Measurements from ENCODE around the gene WNT9A.
"Not testable (repeated sequence)": the region's sequence is repeated elsewhere in the genome, so short reads cannot be mapped to it uniquely, and the experiment has no call there.

The WNT9A gene

DNA sequence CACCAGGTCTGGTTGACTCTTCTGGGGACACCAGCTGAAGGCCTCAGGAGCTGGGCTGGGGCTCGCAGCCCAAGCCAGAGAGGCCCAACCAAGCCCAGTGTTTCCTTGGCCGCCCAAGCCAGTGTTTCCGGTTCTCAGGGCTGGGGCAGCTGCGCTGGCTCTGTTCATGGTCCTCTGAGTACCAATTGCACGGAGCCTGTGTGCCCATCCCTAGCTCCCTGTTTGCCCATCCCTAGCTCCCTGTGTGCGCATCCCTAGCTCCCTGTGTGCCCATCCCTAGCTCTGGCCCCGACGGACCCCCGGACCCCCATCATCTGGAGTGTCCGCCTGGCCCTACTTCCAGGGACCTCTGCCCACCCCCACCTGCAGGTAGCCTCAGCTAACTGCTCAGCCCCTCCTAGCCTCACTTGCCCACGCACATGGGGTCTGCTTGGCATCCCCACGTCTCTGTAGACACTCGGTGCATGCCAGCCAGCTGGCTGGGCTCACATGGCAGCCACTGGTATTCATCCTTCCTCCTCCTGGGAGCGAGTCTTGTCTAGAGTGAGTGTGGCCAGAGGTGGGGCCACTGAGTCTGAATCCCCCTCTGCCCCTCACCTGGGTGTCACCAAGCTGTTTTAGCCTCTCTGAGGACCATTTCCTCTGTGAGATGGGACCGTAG is 64.0 kb downstream of the WNT9A start:
- no peak for FAIRE-seq

DNA sequence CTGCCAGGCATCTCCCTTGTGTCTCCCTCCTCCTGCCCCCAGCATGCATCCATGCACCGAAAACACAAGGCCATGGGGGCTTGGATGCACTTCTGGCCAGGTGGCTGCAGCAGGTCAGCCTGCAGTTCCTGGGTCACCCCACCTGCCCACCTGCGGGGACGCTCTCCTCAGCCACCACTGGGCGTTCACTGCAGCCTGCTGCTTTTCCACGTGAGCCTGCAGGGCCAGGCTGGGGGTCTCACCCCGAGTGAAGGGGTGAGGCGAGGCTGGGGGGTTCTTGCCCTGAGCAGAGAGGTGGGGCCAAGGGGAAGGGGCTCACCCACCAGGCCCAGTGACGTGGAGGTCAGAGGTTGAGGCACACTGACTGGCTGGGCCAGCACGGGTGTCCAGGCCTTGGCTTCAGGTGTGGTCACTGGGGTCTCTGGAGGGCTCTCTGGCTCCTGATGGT is 64.6 kb downstream of the WNT9A start:
- FAIRE-seq, result no peak

DNA sequence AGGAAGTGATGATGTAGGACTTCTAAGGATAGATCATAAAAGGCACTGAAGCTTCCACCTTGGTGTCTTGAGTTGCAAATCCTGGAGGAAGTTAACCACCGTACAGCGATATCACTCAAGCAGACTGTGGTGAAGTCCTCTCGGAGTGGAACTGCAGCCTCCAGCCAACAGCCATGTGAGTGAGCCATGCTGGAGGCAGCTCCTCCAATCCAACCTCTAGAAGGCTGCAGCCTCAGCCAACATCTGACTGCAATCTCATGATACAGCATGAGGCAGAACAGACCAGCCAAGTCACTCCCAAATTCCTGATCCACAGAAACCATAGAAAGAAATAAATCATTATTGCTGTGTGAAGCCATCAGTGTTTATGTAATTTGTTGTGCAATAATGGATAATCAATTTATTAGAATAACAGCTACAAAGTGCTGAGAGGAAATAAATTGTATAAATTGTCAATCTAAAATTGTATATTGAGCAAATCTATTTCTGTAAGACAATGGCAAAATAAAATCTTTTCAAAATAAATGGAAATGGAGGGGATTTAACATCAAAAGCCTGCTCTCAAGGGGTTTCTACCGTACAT is 67.3 kb downstream of the WNT9A start:
- no peak for FAIRE-seq

DNA sequence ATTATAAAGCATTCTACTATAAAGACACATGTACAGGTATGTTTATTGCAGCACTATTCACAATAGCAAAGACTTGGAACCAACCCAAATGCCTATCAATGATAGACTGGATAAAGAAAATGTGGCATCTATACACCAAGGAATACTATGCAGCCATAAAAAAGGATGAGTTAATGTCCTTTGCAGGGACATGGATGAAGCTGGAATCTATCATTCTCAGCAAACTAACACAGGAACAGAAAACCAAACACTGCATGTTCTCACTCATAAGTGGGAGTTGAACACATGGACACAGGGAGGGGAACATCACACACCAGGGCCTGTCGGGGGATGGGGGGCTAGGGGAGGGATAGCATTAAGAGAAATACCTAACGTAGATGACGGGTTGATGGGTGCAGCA is 69.9 kb downstream of the WNT9A start:
- not testable (repeated sequence) for FAIRE-seq

DNA sequence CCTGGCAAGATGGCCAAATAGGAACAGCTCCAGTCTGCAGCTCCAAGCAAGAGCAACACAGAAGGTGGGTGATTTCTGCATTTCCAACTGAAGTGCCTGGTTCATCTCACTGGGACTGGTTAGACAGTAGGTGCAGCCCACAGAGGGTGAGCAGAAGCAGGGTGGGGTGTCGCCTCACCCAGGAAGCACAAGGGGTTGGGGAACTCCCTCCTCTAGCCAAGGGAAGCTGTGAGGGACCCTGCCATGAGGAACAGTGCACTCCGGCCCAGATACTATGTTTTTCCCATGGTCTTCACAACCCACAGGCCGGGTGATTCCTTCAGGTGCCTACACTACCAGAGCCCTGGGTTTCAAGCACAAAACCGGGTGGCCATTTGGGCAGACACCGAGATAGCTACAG is 75.8 kb downstream of the WNT9A start:
- not testable (repeated sequence) for FAIRE-seq

DNA sequence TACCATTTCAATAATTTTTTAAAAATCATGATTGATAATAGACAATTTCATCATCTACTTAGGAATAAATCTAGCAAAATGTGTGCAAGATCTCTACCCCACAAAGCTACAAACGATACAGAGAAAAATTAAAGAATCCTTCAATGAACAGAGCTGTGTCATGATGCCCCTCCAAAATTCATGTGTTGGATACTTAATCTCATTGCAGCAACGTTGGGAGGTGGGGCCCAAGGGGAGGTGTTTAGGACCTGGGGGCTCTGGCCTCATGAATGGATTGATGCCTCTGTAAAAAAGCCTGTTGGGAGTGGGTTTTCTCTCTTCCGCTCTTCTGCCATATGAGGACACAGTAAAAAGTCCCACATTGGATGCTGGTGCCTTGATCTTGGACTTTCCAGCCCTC is 77.4 kb downstream of the WNT9A start:
- no peak for FAIRE-seq

DNA sequence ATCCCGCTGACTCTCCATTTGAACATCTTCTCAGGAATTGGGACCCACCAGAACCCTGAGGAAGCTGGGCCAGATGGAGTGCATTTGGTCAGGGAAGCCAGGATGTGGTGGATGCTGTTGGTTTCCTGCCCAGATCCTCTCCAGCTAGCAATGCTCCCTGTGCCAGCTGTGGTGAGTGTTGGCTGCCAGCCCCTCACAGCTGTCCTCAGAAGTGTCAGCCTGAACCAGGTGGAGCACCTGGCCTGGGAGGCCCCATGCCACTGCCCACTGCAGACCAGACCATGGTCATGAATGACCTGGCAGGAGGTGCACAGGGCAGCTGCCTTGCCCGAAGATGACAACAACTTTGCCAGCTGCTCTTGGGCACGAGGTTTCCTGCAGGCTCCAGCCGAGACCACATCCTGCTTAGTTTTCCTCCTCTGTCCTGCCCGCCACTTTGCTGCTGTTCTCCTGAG is 77.9 kb downstream of the WNT9A start:
- FAIRE-seq, result no peak

DNA sequence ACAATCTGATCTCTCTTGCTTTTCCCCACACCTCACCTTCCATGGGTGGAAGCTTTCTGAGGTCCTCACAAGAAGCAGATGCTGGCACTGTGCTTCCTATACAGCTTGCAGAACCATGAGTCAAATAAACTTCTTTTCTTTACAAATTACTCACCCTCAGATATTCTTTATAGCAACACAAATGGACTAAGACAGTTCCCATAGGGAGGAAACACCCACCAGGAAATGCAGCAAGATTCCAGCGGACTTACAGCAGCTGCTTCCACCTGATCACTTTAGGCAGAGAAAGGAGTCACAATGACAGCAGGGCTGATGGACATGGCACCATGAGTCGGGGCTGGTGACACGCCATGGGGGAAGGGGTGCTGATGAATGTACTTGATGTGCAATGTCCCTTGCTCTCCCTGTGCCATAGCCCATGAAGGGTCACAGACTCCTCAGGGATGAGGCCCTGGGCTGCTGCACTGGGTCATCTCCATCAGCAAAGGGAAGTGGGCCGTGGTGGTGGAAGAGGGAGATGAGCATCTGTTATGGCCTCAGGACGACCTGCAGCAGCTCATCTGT is 78.4 kb downstream of the WNT9A start:
- FAIRE-seq, result no peak

Data from G401.6 (cell line).